B cell (primary cell): ENCODE results near the gene POLRMT.

Source experiments
- EZH2 ChIP-seq: IDR thresholded peaks from 2 replicates; pipeline ENCODE4 v1.6.1; 2012; ENCODE audit warnings: borderline replicate concordance, low read depth, mild to moderate bottlenecking, moderate library complexity, low read length; ENCODE audit not compliant: insufficient read depth, poor library complexity, severe bottlenecking
- TF ChIP-seq, protein P1 (sequence below): fragments of 200-600 bp; IDR thresholded peaks from one replicate; pipeline ENCODE4 v1.8.0; 2022; ENCODE audit warnings: antibody characterized with exemption, mild to moderate bottlenecking

DNA sequence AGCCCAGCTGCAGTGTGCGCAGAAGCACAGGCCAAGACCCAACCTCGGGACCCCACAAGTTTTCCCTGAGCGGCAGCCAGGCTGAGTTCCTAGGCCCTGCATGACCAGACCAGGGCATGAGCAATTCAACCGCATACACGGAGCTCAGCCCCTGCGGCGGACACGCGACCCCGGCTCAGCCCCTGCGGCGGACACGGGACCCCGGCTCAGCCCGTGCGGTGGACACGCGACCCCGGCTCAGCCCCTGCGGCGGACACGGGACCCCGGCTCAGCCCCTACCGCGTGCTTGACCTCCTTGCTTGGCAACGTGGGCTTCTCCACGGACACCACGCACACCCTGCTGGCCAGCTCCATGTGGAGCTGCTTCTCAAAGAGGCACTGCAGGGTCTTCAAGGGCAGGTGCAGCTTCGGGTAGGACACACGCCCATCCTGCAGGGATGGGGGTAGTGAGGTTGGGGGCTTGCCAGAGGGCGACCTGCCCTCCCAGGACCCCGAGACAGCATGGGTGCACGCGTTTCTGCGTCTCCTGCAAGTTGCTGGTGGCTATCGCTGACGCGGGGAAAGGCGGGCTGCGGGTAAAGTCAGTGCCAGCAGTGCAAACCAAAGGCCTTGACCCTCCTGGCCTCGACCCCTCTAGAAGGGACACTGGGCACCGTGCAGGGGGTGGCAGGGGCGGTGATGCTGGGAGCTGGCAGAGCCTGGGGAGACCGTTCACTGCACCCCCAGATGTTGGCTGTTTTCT lies 10.0 kb downstream of the POLRMT start:
- TF ChIP-seq, protein P1, sequence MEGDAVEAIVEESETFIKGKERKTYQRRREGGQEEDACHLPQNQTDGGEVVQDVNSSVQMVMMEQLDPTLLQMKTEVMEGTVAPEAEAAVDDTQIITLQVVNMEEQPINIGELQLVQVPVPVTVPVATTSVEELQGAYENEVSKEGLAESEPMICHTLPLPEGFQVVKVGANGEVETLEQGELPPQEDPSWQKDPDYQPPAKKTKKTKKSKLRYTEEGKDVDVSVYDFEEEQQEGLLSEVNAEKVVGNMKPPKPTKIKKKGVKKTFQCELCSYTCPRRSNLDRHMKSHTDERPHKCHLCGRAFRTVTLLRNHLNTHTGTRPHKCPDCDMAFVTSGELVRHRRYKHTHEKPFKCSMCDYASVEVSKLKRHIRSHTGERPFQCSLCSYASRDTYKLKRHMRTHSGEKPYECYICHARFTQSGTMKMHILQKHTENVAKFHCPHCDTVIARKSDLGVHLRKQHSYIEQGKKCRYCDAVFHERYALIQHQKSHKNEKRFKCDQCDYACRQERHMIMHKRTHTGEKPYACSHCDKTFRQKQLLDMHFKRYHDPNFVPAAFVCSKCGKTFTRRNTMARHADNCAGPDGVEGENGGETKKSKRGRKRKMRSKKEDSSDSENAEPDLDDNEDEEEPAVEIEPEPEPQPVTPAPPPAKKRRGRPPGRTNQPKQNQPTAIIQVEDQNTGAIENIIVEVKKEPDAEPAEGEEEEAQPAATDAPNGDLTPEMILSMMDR: no peak
- TF ChIP-seq EZH2: no peak
